K562 (cell line): ENCODE measurements around the gene USP10. TPM values are rescaled to one million over a fixed set of nuclear protein-coding genes. Genes with fewer than 3 reads are reported as not detected.
A peak's percentile ranks its signal among the peaks of the same experiment; 100 is the strongest.

ENCODE experiments used
- ARHGAP35 ChIP-seq: fragments of 450-650 bp; IDR thresholded peaks from 2 replicates; pipeline ENCODE4 v1.6.1; 2018; ENCODE audit not compliant: partially characterized antibody
- HDAC3 ChIP-seq: fragments of 450-650 bp; IDR thresholded peaks from 2 replicates; pipeline ENCODE4 v1.6.1; 2018; ENCODE audit warnings: borderline replicate concordance, mild to moderate bottlenecking, moderate library complexity; ENCODE audit not compliant: partially characterized antibody
- HOXB6 ChIP-seq: fragments of 250-450 bp; sonication (Bioruptor Pico); IDR thresholded peaks from 2 replicates; pipeline ENCODE4 v1.5.1; 2022; ENCODE audit warnings: mild to moderate bottlenecking, borderline replicate concordance
- KAT7 ChIP-seq: sonication (generic); formaldehyde crosslinking; IDR thresholded peaks from 2 replicates; pipeline ENCODE4 v1.8.0; 2022; ENCODE audit warnings: missing genetic modification reagents, mild to moderate bottlenecking, borderline replicate concordance
- KDM2B ChIP-seq: fragments of 250-450 bp; sonication (Bioruptor Pico); IDR thresholded peaks from 2 replicates; pipeline ENCODE4 v1.8.0; 2021; ENCODE audit warnings: mild to moderate bottlenecking, moderate library complexity
- MAFG ChIP-seq: fragments of 450-650 bp; conservative IDR thresholded peaks from 2 replicates; pipeline ENCODE4 v1.6.1; 2016; ENCODE audit warnings: missing genetic modification characterization, missing compliant biosample characterization
- NFRKB ChIP-seq: fragments of 450-650 bp; IDR thresholded peaks from 2 replicates; pipeline ENCODE4 v1.6.1; 2016; ENCODE audit warnings: low read depth
- POLR2G ChIP-seq: fragments of 200-400 bp; formaldehyde crosslinking; IDR thresholded peaks from 2 replicates; pipeline ENCODE4 v1.6.1; 2017; ENCODE audit warnings: low read depth, mild to moderate bottlenecking, antibody characterized with exemption, low read length, moderate library complexity
- POLR3G ChIP-seq: IDR thresholded peaks from 2 replicates; pipeline ENCODE4 v1.6.1; 2011; ENCODE audit not compliant: insufficient read length, insufficient replicate concordance; ENCODE audit errors: extremely low read depth
- SAFB2 ChIP-seq: fragments of 200-400 bp; formaldehyde crosslinking; IDR thresholded peaks from 2 replicates; pipeline ENCODE4 v1.6.1; 2018; ENCODE audit warnings: borderline replicate concordance, low read length, low read depth, moderate library complexity; ENCODE audit not compliant: severe bottlenecking
- SMARCA4 ChIP-seq: fragments of 450-650 bp; IDR thresholded peaks from 2 replicates; pipeline ENCODE4 v1.6.1; 2016
- STAT5B ChIP-seq: fragments of 250-450 bp; sonication (Bioruptor Pico); IDR thresholded peaks from 2 replicates; pipeline ENCODE4 v1.8.0; 2021; ENCODE audit warnings: mild to moderate bottlenecking, inconsistent platforms
- TAF1 ChIP-seq: IDR thresholded peaks from 2 replicates; pipeline ENCODE4 v1.6.1; 2011; ENCODE audit warnings: mild to moderate bottlenecking, low read length, moderate library complexity; ENCODE audit not compliant: insufficient read depth, control insufficient read depth, severe bottlenecking; ENCODE audit errors: extremely low read depth
- TOE1 ChIP-seq, 2 experiments: fragments of 450-650 bp in 1 of 2; sonication (generic) in 1 of 2; formaldehyde crosslinking in 1 of 2; IDR thresholded peaks; 2 replicates each; pipeline versions ENCODE4 v1.7.1 to v1.8.0; 2016 to 2022; ENCODE audit warnings: borderline replicate concordance in 2 of 2, mild to moderate bottlenecking in 2 of 2, antibody characterized with exemption in 1 of 2, inconsistent platforms in 1 of 2, low read depth in 1 of 2, missing genetic modification reagents in 1 of 2, moderate library complexity in 1 of 2
- ZNF174 ChIP-seq: fragments of 250-450 bp; sonication (Bioruptor Pico); IDR thresholded peaks from 2 replicates; pipeline ENCODE4 v1.4.0; 2020; ENCODE audit warnings: mild to moderate bottlenecking
- ZNF23 ChIP-seq: fragments of 250-450 bp; sonication (Bioruptor Pico); IDR thresholded peaks from 2 replicates; pipeline ENCODE4 v1.4.0; 2020; ENCODE audit warnings: mild to moderate bottlenecking
- ZNF263 ChIP-seq: sonication (generic); formaldehyde crosslinking; IDR thresholded peaks from 2 replicates; pipeline ENCODE4 v1.8.0; 2022; ENCODE audit warnings: mild to moderate bottlenecking, missing genetic modification reagents, borderline replicate concordance
- ZNF785 ChIP-seq: fragments of 250-450 bp; sonication (Bioruptor Pico); IDR thresholded peaks from 2 replicates; pipeline ENCODE4 v1.4.0; 2020; ENCODE audit warnings: mild to moderate bottlenecking
- polyA plus RNA-seq, 8 experiments: library from polyadenylated mRNA; depleted of rRNA in 4 of 8; stranded (reverse) in 5 of 8; unstranded in 3 of 8; fragments of >200 nt; fragmentation: Nextera tagmentation in 2 of 8; fragmentation: Illumina TruSeq in 1 of 8; extraction: Ambion mirVana in 2 of 8; extraction: Trizol in 1 of 8; gene quantifications; 2 replicates each; pipeline versions ENCODE4 v1.2.1 to v1.2.3, GENCODE V29; 2011 to 2014; ENCODE audit warnings: inconsistent platforms in 1 of 8, missing spikeins in 1 of 8
- total RNA-seq, 7 experiments: library from RNA; depleted of rRNA in 6 of 7; stranded (reverse); fragments of >200 nt in 6 of 7; fragmentation: Illumina TruSeq in 2 of 7; extraction: Trizol in 2 of 7; gene quantifications; 2 replicates each; pipeline versions ENCODE4 v1.2.1 to v1.2.3, GENCODE V29; 2011 to 2021; ENCODE audit warnings: low replicate concordance in 1 of 7
- TF ChIP-seq, protein P1 (sequence below): fragments of 250-450 bp; sonication (Bioruptor Pico); IDR thresholded peaks from 2 replicates; pipeline ENCODE4 v1.4.0; 2020
- TF ChIP-seq, protein P2 (sequence below): fragments of 450-650 bp; IDR thresholded peaks from 2 replicates; pipeline ENCODE4 v1.6.1; 2016

USP10 gene
- total and polyA plus RNA-seq, 9 of the 15 experiments (the other 6 are each of a cell fraction or from before 2014, with no cell fraction given) = 61.7 to 197 (median 116) TPM

DNA sequence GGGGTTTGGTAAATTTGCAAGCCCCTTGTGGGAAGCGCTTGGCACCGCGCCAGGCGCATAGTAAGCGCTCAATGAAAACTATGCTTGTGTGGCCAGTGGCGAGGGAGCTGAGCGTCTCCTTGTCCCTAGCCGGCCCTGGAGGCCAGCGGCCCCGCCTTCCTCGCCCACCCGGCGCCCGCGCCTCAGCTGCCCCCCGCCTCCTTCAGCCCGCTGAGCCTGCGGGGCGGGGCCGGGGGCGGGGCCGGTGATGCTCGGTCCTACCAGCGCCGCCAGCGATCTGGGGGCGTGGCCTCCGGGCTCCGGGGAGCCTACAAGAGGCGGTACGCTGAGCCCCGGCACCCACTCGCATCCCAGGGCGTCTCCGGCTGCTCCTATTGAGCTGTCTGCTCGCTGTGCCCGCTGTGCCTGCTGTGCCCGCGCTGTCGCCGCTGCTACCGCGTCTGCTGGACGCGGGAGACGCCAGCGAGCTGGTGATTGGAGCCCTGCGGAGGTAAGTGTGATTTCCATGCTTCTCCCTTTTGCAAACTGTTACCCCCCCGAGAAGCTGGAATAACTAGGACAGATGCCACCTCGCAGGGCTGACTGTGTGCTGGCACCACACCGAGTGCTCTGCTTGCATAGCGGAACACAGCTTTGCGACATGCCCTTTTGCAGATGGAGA, 120.0 kb downstream of the USP10 start, which contains the start of gene CRISPLD2 (continued):
- TF ChIP-seq KAT7 (CRISPR knock-in tag) (no peak), ZNF263 (CRISPR knock-in tag) (peak; percentile 30; the same call in 1 of the 2 replicates), POLR2G (peak; percentile 70), SMARCA4 (no peak), SAFB2 (no peak), NFRKB (no peak), TOE1 (IDR thresholded peaks at IDR 0.05; ENCODE audit: borderline replicate concordance) (no peak), TOE1 (CRISPR knock-in tag; IDR thresholded peaks at IDR 0.05; ENCODE audit: borderline replicate concordance, low read depth) (no peak), KDM2B (CRISPR knock-in tag) (no peak), ZNF23 (CRISPR knock-in tag) (no peak), MAFG (no peak), HOXB6 (CRISPR knock-in tag) (no peak), ARHGAP35 (no peak), STAT5B (CRISPR knock-in tag) (no peak), POLR3G (no peak), TAF1 (no peak), ZNF174 (CRISPR knock-in tag) (no peak), ZNF785 (CRISPR knock-in tag) (no peak), HDAC3 (no peak)
- TF ChIP-seq, protein P1, sequence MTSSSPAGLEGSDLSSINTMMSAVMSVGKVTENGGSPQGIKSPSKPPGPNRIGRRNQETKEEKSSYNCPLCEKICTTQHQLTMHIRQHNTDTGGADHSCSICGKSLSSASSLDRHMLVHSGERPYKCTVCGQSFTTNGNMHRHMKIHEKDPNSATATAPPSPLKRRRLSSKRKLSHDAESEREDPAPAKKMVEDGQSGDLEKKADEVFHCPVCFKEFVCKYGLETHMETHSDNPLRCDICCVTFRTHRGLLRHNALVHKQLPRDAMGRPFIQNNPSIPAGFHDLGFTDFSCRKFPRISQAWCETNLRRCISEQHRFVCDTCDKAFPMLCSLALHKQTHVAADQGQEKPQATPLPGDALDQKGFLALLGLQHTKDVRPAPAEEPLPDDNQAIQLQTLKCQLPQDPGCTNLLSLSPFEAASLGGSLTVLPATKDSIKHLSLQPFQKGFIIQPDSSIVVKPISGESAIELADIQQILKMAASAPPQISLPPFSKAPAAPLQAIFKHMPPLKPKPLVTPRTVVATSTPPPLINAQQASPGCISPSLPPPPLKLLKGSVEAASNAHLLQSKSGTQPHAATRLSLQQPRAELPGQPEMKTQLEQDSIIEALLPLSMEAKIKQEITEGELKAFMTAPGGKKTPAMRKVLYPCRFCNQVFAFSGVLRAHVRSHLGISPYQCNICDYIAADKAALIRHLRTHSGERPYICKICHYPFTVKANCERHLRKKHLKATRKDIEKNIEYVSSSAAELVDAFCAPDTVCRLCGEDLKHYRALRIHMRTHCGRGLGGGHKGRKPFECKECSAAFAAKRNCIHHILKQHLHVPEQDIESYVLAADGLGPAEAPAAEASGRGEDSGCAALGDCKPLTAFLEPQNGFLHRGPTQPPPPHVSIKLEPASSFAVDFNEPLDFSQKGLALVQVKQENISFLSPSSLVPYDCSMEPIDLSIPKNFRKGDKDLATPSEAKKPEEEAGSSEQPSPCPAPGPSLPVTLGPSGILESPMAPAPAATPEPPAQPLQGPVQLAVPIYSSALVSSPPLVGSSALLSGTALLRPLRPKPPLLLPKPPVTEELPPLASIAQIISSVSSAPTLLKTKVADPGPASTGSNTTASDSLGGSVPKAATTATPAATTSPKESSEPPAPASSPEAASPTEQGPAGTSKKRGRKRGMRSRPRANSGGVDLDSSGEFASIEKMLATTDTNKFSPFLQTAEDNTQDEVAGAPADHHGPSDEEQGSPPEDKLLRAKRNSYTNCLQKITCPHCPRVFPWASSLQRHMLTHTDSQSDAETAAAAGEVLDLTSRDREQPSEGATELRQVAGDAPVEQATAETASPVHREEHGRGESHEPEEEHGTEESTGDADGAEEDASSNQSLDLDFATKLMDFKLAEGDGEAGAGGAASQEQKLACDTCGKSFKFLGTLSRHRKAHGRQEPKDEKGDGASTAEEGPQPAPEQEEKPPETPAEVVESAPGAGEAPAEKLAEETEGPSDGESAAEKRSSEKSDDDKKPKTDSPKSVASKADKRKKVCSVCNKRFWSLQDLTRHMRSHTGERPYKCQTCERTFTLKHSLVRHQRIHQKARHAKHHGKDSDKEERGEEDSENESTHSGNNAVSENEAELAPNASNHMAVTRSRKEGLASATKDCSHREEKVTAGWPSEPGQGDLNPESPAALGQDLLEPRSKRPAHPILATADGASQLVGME (CRISPR knock-in tag) = no peak
- TF ChIP-seq, protein P2, sequence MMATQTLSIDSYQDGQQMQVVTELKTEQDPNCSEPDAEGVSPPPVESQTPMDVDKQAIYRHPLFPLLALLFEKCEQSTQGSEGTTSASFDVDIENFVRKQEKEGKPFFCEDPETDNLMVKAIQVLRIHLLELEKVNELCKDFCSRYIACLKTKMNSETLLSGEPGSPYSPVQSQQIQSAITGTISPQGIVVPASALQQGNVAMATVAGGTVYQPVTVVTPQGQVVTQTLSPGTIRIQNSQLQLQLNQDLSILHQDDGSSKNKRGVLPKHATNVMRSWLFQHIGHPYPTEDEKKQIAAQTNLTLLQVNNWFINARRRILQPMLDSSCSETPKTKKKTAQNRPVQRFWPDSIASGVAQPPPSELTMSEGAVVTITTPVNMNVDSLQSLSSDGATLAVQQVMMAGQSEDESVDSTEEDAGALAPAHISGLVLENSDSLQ = no peak
